Kidney tubule cell (primary cell): Measurements from ENCODE around the gene PRKRIP1.
"Not testable (repeated sequence)": the region's sequence is repeated elsewhere in the genome, so short reads cannot be mapped to it uniquely, and the experiment has no call there.

Experiments
- DNase-seq: peaks from one replicate; pipeline ENCODE4 v3.0.0-alpha.2; 2018; ENCODE audit warnings: low spot score

The PRKRIP1 gene

DNA sequence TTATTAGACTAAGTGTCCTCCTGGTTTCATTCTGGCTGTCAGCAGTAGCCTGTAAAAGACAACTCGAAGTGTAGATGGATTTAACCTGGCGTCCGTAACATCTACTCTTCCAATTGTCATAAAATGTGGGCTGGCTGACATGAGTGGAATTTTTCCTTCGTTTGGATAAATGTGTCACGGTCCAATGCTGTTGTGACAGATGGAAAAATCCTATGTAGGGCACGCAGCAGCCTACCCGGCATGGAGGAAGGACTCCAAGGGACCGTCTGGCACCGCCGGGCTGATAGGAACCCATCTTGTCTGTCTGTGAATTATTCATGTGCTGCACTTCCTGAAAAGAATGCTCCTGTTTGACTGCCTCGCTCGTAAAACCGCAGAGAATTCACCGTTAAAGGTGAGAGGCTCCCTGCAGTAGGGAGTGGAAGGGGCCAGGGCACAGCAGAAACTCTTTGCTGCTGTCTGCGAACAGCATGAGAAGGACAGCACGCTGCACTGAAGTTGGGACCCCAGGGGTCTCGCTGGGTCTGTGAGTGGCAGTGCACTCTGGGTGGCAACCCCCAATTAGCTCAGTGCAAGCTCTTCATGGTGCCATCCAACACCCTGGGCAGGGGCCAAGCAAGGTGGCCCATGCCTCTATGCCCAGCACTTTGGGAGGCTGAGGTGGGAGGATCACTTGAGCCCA, 35.6 kb downstream of the PRKRIP1 start:
- DNase-seq = peak; percentile 85

DNA sequence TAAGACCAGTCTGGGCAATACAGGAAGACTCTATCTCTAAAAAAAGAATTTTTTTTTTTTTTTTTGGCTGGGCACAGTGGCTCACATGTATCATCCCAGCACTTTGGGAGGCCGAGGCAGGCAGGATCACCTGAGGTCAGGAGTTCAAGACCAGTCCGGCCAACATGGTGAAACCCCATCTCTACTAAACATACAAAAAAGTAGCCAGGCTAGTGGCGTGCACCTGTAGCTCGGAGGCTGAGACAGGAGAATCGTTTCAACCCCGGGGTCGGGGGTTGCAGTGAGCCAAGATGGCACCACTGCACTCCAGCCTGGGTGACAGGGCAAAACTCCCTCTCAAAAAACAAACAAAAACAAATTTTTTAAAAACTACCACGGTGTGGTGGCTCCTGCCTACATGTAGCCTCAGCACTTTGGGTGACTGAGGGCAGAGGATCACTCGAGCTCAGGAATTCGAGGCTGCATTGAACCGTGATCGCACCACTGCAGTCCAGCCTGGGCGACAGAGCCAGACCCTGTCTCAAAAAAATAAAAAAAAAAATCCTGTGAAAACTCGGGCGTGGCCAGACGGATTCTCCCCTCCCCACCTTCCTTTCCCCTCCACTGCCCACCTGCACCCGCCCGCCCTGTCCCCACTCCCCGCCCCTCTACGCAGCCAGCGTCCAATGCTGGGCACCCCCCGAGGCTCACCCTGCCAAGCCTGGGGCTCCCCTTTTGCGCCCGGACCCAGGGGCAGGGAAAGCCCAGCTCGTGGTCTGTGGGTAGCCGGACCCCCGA, 36.5 kb downstream of the PRKRIP1 start:
- DNase-seq = peak; percentile 40

- peak; percentile 75 for DNase-seq
These were observed 37.3 kb downstream of the PRKRIP1 start, which contains the start of gene ORAI2 for GRCh38 chr7:102433219-102434038. TSS of gene ORAI2 (plus strand) at chr7:102433575. CDS start at chr7:102438957, 5,382 bp downstream.

GRCh38 chr7:102434039-102434486, 37.9 kb downstream of the PRKRIP1 start:
- no peak for DNase-seq

GRCh38 chr7:102436118-102436517, 40.0 kb downstream of the PRKRIP1 start:
- no peak for DNase-seq

DNA sequence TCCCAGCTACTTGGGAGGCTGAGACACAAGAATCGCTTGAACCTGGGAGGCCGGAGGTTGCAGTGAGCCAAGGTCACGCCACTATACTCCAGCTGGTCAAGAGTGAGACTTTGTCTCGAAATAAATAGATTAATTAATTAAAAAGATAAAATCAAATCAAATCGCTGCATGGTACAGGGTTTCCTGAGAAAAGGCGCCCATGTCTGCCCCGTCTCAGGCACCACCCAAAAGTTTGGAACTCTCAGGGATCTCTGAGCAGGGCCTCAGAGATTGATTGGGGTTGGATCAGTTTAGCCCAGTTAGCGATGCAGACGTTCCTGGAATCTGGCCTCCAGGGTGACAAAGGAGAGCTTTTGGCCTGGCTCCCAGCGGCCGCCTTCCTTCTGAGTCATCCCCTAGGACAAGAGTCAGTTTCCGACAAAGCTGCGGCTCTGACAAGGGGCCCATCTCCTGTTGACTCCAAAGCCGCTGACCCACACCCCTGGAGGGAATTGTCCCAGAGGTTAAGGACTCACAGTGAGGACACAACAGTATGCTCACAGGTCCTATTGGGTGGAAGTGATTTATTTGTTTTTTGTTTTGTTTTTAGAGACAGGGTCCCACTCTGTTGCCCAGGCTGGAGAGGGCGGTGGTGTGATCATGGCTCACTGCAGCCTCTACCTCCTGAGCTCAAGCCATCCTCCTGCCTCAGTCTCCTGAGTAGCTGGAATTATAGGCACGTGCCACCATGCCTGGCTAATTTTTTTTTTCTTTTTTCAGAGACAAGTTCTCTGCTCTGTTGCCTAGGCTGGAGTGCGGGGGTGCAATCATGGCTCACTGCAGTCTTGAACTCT, 44.0 kb downstream of the PRKRIP1 start:
- DNase-seq = peak; percentile 85

DNA sequence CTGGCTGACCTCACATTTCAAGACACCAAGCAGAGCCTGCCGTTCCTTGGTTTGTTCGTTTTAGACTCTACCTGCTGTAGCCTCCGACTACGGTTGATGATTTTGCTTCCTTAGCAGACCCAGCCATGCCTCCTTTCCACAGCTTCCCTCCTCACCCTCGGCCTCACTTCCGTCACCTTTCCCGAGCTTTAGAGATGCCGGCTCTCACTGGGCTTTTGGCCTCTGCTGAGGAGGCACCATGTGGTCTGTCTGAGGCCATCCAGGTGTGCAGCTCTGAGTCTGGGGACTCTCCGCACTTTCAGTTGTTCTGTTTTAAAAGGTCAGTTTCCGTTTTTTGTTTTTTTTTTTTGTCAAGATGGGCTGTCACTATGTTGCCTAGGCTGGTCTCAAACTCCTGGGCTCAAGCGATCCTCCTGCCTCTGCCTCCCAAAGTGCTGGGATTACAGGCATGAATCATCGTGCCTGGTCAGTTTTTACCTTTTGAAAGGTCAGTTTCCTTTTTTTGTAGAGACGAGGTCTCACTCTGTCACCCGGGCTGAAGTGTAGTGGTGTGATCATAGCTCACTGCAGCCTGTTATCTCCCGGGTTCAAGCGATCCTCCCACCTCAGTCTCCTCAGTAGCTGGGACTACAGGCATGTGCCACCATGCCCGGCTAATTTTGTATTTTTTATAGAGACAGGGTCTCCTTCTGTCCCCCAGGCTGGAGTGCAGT, 49.0 kb downstream of the PRKRIP1 start:
- DNase-seq = no peak

DNA sequence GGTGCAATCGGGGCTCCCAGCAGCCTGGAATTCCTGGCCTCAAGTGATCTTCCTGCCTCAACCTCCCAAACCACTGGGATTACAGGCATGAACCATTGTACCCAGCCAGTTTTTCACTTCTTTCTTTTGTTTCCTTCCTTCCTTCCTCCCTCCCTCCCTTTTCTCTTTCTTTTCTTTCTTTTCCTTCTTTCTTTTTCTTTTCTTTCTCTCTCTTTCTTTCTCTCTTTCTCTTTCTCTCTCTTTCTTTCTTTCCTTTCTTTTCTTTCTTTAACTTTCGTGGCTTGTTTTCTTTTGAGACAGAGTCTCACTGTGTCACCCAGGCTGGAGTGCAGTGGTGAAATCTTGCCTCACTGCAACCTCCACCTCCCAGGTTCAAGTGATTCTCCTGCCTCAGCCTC, 49.5 kb downstream of the PRKRIP1 start:
- no peak for DNase-seq

GRCh38 chr7:102446387-102447156, 50.4 kb downstream of the PRKRIP1 start:
- no peak for DNase-seq

DNA sequence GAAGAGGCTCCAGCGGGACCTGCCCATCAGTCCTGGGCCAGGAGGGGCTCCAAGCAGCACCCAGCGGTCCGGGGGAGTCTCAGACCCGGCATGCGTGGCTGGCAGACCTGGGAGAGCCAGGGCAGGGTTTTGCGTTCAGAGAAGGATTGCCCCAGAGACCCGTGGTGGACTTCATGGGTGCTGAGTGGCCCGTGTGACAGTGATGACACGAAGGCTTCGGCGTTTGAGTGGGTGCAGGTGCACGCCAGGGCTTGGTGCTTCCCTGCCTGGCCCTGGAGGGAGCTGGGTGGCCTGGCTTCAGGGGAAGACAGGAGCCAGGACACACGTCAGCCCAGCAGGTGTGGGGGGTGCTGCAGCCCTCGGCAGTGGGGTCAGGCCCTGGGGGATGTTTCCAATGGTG, 51.1 kb downstream of the PRKRIP1 start:
- DNase-seq = no peak

- no peak for DNase-seq
These were observed 53.0 kb downstream of the PRKRIP1 start for GRCh38 chr7:102449136-102449535.

- DNase-seq = no peak
These were observed 54.1 kb downstream of the PRKRIP1 start for GRCh38 chr7:102450242-102450641.

GRCh38 chr7:102451371-102452054, 55.4 kb downstream of the PRKRIP1 start:
- peak; percentile 42 for DNase-seq

DNA sequence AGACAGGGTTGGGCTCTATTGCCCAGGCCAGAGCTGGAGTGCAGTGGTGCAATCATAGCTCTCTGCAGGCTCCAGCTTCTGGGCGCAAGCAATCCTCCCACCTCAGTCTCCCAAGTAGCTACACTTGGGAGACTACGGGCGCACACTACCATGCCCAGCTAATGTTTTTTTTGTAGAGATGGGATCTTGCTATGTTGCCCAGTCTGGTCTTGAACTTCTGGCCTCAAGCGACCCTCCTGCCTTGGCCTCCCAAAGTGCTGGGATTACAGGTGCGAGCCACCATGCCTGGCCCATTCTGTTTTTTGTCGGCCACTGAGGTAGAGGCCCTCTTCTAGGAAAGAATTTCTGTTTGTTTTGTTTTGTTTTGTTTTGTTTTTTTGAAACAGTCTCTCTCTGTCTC, 56.3 kb downstream of the PRKRIP1 start:
- no peak for DNase-seq

GRCh38 chr7:102453319-102453718, 57.2 kb downstream of the PRKRIP1 start:
- DNase-seq = no peak

DNA sequence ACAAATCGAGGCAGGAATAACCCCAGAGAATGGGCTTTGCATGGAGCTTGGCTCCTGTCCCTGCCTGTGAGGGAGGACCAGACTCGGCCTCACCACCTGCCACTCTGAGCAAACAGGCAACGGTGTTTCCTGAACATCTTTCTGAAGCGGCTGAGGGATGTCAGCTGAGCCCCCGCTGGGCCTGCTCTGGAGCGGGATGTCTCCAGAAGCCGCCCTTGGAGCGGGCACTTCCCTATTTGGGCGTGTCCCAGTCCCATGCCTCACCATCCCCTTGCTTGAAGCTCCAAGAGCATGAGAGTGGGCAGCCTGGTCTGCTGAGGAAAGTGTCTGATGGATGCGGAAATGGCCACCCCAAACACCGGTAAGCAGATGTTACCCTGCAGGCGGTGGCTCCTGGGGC, 58.3 kb downstream of the PRKRIP1 start:
- no peak for DNase-seq

- not testable (repeated sequence) for DNase-seq
These were observed 58.8 kb downstream of the PRKRIP1 start for GRCh38 chr7:102454932-102455331.

DNA sequence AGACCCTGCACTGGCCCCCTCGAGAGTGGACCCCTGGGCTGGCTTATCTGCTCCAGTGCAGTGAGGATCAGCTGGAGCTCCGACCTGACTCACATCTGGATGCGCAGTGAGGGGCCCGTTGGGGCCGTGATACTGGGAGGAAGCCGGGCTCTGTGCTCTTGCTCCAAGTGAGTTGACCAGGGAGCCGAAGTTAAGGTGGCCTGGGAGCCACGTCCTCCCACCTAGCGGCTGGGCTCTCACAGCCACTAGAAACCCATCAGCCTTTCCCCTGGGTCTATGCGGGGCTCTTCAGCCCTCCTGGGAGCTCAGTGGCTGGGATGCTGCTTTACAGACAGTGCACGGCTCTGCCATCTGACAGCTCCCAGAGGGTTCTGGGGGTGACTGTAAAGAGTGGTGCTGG, 59.4 kb downstream of the PRKRIP1 start:
- no peak for DNase-seq

- DNase-seq = no peak
These were observed 60.2 kb downstream of the PRKRIP1 start for GRCh38 chr7:102456327-102456726.
